DMS53 (cell line): ENCODE measurements around the gene OR51B2.
"Not testable (repeated sequence)": the region's sequence is repeated elsewhere in the genome, so short reads cannot be mapped to it uniquely, and the experiment has no call there.

ENCODE experiments used
- DNase-seq: peaks from one replicate; lab custom pipeline; 2025; lab: John Stamatoyannopoulos, UW

Gene OR51B2

DNA sequence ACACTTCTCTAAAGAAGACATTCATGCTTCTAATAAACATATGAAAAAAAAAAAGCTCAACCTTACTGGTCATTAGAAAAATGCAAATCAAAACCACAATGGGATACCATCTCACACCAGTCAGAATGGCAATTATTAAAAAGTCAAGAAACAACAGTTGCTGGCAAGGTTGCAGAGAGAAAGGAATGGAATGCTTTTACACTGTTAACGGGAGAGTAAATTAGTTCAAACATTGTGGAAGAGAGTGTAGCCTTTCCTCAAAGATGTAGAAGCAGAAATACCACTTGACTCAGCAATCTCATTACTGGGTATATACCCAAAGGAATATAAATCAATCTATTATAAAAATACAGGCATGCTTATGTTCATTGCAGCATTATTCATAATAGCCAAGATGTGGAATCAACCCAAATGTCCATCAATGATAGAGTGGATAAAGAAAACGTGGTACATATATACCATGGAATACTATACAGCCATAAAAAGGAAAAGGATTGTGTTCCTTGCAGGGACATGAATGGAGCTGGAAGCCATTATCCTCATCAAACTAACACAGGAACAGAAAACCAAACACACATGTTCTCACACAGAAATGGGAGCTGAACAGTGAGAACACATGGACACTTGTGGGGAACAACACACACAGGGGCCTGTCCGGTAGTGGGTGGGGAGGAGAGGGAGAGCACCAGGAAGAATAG is 10.6 kb downstream of the OR51B2 start:
- not testable (repeated sequence) for DNase-seq

DNA sequence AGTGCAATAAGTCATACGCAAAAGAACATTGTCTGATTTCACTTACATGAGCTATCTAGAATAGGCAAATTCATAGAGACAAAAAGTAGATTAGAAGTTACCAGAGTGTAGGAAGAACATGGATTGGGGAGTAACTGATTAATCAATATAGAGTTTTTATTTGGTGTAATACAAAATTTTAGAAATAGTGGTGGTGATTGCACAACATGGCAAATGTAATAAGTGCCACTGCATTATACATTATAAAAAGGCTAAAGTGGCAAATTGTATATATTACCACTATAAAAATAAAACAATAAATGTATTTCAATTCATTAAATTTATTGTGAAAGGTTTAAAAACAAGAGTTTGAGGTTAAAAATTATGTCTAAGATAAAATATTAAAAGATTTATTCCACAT is 13.7 kb downstream of the OR51B2 start:
- no peak for DNase-seq

DNA sequence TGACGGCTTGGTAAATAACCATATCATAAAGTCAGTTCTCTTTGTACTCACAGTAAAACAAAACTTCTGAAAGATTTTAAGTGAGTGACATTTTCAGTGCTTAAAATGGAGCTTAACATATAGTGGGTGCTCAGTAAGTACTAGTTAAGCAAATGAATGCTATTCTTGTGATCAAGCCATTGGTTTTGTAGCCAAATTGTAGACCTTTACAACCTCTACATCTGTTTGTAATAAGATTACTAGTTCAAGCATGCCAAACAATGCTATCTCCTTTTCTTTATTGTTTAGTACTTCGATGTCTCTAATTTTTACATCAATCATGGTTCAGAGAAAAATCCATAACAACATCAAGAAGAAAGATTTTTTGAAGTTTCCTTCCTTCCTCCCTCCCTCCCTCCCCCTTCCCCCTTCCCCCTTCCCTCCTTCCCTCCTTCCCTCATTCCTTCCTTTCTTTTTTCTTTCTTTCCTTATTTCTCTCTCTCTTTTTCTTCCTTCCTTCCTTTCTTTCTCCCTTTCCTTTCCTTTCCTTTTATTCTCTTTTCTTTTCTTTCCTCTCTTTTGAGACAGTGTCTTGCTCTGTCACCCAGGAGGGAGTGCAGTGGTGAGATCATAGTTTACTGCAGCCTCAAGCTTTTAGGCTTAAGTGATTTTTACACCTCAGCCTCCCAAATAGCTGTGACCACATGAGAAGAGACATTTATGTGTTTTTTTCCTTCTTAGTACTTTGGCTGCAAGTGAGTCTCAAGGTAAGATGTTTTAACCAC is 16.7 kb downstream of the OR51B2 start:
- no peak for DNase-seq

DNA sequence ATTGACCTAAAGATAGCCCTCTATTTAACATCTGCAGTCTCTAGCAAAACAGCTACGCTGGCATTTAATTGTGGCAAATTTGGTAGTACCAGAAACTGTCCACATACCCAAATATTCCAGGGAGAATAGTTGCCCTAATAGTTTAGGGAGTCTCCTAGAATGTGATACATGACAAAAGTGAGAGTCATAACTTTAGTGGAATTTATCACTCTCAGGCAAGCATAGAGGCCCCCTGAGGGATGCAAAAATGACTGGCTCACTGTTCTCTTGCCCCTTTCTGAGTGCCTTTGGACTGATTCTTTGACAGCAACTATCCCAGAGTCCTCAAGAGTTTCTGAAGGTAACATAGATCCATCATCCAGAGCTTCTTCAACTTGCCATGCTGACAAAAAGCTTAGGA is 20.1 kb downstream of the OR51B2 start:
- DNase-seq = no peak

DNA sequence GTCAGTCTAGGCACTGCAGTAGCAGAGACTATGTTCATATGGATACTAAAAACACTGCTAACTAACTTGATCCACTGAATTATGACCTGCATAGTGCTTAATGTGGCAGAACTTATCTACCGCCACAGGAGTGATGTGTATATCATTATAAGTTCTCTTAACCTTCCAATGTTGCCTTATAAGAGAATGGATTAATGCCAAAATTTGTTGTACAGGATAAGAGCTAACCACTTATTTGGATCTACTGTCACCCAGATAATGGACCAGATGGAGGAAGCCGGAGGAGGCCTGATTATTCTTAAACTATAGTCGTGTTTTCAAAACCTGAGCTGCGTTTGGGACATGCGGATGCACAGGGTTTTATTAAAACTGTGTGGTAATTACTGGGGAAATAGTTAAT is 20.5 kb downstream of the OR51B2 start:
- DNase-seq = no peak

DNA sequence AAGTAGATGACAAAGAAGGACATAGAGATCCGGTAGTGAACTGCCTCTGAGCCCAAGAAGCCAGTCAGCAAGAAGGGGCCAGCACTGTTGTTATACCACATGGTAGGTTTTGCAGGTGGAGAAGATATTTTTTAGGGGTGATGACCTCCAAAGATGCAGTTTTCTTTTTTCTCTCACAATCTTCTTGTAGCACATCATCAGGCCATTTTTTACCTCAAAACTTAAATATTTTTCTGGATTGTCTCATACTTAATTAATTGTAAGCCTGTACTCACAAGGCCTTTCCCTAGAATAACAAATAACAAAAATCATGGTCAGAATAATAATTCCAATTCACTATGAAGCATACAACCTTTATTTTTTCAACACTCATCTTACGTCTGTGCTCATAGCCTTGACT is 22.3 kb downstream of the OR51B2 start, which contains the start of gene OR51B4:
Gene OR51B4 (minus strand): TSS at position 101 of the 400 bp plus-strand sequence. CDS start 0 bp downstream, at position 101.
- DNase-seq = no peak

DNA sequence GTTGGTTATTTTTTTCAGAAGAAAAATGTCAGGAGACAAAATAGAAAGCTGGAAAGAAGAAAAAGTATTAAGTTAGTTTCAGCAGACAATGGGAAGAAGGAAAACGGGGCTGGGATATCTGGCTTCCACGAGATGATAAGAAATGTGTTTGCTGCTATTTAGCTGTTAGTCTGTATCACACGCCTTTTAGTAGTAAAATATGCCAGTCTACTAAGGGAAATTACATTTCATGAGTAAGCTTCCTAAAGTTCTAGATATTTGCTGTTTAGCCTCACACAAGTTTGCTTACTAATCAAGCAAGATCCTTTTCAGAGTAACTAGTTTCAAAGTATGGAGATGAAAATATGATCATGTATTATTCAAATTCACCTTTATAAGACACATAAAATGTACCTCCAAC is 23.8 kb downstream of the OR51B2 start:
- no peak for DNase-seq

DNA sequence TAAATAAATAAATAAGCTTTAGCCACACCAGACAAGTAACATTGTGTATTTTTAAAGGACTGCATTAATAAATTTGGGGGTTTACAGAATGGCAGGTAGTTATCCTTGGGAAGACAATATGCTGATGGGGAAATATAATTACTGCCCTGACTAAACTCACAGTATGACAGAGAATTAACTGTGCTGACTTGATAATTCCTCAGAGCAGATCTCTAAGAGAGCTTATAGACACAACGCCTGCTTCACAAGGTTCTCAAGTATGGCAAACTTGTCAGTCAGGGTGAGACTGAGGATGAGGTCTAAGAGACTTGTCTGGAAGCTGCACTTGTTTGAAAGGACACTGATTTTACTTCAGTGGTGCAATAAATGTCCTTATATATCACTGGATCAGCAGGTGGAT is 25.6 kb downstream of the OR51B2 start:
- DNase-seq = no peak

DNA sequence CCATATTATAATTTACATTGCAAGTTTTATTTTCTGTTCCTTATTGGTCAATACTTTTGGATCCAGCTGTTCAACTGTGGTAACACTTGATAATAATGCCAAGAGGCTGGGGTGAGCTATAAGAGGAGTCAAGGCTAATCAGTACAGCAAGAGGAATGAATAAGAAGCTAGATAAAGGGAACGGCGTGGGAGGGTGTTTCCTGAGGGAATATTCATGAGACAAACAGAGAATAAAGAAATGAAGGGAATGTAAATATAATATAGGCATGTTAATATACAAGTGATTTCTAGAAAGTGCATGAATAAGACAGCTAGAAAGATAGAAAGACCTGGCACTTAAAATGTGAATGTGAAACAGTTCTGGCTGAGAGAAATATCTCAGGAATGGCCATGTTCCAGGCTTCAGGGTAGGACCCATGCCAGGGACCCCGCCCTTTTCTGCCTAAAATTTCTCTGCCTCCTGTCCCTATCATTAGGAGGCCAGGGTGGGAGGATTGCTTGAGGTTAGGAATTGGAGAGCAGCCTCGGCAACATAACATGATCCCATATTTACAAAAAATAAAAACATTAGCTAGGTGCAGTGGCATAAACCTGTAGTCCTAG is 26.3 kb downstream of the OR51B2 start:
- no peak for DNase-seq

DNA sequence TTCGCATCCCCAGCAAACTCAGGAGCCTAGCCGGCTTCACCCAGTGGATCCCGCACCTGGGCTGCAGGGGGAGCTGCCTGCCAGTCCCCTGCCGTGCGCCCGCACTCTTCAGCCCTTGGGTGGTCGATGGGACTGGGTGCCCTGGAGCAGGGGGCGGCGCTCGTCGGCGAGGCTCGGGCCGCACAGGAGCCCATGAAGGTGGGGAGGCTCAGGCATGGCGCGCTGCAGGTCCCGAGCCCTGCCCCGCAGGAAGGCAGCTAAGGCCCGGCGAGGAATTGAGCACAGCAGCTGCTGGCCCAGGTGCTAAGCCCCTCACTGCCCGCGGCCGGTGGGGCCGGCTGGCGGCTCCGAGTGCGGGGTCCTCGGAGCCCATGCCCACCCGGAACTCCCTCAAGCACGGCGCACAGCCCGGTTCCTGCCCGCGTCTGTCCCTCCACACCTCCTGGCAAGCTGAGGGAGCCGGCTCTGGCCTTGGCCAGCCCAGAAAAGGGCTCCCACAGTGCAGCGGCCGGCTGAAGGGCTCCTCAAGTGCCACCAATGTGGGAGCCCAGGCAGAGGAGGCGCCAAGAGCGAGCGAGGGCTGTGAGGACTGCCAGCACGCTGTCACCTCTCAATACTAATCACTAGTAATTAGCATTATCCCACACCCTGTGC is 29.6 kb downstream of the OR51B2 start:
- not testable (repeated sequence) for DNase-seq

DNA sequence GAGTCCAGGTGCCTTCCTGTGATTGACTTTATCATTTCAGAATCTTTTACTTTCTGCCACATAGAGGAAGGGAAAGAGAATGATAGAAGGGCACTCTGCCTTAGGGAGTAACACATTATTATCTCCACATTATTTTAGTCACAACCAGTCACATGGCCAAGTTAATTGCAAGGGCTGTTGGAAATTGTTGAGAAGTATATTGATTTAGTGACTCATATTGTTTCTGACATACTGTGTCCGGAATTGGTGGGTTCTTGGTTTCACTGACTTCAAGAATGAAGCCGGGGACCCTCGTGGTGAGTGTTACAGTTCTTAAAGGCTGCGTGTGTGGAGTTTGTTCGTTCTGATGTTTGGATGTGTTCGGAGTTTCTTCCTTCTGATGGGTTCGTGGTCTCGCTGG is 31.1 kb downstream of the OR51B2 start:
- DNase-seq = peak; percentile 24

DNA sequence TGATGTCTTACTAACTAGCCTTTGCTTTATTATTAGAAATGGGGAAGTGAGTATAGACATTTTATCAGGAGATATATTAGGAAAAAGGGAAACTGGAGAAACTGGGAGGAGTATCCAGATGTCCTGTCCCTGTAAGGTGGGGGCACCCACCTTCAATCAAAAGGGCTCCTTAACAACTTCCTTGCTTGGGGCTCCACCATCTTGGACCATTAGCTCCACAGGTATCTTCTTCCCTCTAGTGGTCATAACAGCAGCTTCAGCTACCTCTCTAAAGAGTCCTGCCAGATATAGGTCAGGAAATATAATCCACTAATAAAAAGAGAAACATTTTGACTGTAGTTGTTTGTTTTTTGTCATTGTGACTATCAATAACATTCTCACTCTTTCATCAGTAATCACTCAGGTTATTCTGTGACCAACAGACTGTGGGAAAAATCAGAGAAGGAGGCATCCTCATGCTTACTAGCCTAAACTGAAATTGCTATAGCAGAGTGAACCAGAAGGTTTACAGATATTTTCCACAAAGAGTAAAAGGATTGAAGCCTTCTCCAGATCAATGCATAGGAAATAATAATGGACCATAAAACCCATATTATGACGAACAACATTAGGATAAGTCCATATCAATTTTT is 32.8 kb downstream of the OR51B2 start:
- DNase-seq = peak; percentile 75

DNA sequence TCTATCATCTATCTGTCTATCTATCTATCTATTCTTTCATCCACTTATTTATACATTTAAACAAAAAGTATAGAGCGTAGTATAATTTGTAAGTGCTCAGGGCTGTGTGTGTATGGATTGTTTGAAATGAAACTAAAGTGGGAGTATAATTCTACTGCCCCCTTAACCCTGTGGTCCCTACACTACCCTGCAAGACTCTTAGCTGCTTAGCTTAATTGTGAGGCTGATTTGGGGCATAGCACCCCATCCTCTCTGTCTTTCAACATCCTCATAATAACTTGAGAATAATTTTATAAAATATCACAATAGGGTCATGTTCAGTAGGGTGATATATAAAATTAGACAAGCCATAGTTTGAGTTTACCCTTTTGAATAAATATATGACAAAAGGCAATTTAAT is 34.0 kb downstream of the OR51B2 start:
- no peak for DNase-seq

DNA sequence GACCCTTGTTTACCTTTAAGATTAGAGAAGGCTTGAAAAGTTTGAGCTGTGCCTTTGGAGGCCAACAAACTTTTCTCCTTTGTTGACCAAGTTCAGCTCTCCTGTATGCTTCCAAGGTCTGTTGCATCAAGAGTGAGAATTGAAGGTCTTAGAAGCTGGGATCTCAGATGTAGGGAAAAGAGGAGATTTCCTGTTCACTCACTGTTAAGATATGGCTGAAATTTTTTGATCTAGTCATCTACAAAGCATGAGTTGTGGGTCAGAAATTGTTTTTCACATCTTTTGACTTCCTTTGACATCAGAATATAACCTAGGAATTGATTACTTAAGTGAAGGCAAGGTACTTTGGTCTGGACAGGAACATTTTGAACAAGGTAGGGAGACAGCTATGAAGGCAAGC is 34.4 kb downstream of the OR51B2 start:
- DNase-seq = no peak

DNA sequence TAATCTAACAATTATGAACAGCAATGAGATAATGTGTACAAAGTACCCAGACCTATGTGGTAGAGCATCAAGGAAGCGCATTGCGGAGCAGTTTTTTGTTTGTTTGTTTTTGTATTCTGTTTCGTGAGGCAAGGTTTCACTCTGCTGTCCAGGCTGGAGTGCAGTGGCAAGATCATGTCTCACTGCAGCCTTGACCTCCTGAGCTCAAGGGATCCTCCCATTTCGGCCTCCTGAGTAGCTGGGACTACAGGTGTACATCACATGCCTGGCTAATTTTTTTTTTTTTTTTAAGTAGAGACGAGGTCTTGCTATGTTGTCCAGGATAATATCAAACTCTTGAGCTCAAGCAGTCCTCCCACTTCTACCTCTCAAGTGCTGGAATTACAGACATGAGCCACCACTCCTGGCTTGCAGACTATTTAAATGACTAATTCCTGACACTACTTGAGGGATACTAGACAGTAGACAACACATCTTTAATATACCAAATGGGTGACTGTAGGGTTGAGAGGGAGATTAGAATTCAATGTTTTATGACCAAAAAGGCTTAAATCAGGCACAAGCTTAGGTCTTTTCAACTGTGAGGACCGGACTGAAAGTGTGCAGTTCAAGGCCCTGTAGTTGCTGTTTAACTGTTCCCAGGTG is 35.1 kb downstream of the OR51B2 start:
- no peak for DNase-seq

DNA sequence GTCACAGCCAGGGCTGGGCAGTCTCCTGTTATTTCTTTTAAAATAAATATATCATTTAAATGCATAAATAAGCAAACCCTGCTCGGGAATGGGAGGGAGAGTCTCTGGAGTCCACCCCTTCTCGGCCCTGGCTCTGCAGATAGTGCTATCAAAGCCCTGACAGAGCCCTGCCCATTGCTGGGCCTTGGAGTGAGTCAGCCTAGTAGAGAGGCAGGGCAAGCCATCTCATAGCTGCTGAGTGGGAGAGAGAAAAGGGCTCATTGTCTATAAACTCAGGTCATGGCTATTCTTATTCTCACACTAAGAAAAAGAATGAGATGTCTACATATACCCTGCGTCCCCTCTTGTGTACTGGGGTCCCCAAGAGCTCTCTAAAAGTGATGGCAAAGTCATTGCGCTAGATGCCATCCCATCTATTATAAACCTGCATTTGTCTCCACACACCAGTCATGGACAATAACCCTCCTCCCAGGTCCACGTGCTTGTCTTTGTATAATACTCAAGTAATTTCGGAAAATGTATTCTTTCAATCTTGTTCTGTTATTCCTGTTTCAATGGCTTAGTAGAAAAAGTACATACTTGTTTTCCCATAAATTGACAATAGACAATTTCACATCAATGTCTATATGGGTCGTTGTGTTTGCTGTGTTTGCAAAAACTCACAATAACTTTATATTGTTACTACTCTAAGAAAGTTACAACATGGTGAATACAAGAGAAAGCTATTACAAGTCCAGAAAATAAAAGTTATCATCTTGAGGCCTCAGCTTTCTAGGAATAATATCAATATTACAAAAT is 35.8 kb downstream of the OR51B2 start:
- DNase-seq = no peak

DNA sequence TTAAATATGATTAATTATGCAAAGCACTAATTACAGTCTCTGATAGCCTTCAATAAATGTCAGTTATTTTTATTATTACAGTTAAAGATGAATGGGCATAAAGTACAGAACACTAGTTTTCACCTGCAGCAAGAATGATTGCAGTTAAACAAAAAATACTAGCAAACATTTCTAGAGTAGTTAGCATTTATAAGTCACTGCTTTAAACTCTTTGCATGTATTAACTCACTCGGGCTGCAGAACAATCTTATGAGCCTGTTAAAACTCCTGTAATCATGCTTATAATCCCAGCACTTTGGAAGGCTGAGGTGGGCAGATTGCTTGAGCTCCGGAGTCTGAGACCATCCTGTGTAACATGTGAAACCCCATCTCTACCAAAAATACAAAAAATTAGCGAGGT is 37.2 kb downstream of the OR51B2 start:
- no peak for DNase-seq

DNA sequence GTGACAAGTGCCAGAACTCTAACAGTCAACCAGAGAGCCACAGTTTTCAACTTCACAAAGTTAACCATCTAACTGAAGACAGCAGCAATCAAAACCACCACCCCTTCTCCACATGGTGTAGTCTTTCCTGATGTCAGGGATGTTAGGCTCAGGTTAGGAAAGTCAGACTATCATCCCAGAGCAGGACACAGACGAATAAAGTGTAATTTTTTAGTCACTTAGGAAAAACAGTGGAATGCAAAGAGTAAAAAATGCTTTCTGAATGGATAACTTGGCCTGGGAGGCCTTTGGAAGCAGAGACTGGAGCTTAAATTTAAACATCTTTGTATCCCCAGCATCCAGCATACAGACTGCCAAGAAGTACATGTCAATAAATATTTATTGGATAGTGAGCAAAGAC is 37.7 kb downstream of the OR51B2 start:
- no peak for DNase-seq

DNA sequence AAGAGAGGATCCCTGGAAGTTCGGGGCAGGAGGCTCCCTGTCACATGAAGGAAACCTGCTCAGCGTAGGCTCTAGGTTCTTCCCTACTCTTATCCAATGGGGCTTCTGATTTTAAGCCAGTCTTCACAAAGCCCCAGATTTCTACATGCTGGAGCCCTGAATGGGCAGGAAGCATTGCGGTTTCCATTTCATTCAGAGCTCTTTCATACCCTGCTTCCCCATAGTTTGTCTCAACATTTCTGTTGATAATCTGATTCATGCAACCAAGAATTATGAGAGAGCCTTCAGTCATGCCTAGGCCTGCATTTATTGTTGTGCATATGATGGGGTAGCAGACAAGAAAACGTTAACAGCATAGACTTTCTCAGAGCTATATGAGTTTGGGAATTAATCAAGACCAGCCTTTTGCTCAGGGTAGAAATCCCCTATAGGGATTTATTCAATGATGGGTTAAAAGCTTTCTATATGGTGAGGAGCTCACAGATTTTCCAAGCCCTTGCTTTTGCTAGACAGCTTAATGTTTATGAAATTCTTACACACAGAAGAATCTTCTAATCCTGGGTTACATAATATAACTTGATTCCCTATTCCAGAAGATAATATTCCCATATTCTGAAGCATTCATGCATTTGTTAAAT is 38.3 kb downstream of the OR51B2 start:
- DNase-seq = no peak

DNA sequence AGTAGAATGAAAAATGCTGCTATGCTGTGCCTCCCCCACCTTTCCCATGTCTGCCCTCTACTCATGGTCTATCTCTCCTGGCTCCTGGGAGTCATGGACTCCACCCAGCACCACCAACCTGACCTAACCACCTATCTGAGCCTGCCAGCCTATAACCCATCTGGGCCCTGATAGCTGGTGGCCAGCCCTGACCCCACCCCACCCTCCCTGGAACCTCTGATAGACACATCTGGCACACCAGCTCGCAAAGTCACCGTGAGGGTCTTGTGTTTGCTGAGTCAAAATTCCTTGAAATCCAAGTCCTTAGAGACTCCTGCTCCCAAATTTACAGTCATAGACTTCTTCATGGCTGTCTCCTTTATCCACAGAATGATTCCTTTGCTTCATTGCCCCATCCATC is 39.5 kb downstream of the OR51B2 start:
- DNase-seq = no peak
